Heart right ventricle (tissue), 16 donors: ENCODE results near the gene C1QTNF5. TPM values are rescaled to one million over a fixed set of nuclear protein-coding genes. Genes with fewer than 3 reads are reported as not detected.
"Not testable (repeated sequence)": the region's sequence is repeated elsewhere in the genome, so short reads cannot be mapped to it uniquely, and the experiment has no call there.

Experiments used
- ATAC-seq, 8 donors: fragments of 200-7000 bp; cut with Tn5 transposase; one replicate each; pipeline ENCODE4 v1.9.1; 2020; ENCODE audit warnings: mild to moderate bottlenecking in 8 of 8, moderate library complexity in 8 of 8, moderate number of reproducible peaks in 1 of 8
- DNase-seq, 2 donors: peaks; one replicate each; pipeline ENCODE4 v3.0.0-alpha.2; 2020
- H3K27ac ChIP-seq, 10 donors: fragments of 200-600 bp; sonication (generic) in 2 of 10; one replicate each; pipeline versions ENCODE4 v1.5.0 to v1.8.0; 2020 to 2022; ENCODE audit warnings: mild to moderate bottlenecking in 3 of 10
- H3K27me3 ChIP-seq, 7 donors: fragments of 200-600 bp; one replicate each; pipeline ENCODE4 v1.8.0; 2021 to 2022; ENCODE audit warnings: mild to moderate bottlenecking in 2 of 7
- H3K36me3 ChIP-seq, 9 donors: fragments of 200-600 bp; sonication (generic) in 1 of 9; one replicate each; pipeline versions ENCODE4 v1.5.0 to v1.8.0; 2020 to 2022; ENCODE audit warnings: mild to moderate bottlenecking in 2 of 9
- H3K4me1 ChIP-seq, 9 donors: fragments of 200-600 bp; sonication (generic) in 1 of 9; one replicate each; pipeline versions ENCODE4 v1.5.0 to v1.8.0; 2020 to 2022; ENCODE audit warnings: mild to moderate bottlenecking in 4 of 9
- H3K4me3 ChIP-seq, 10 donors: fragments of 200-600 bp; sonication (generic) in 2 of 10; one replicate each; pipeline versions ENCODE4 v1.5.0 to v1.8.0; 2020 to 2022; ENCODE audit warnings: mild to moderate bottlenecking in 7 of 10, moderate library complexity in 2 of 10
- H3K9me3 ChIP-seq, 11 donors: fragments of 200-600 bp in 10 of 11; sonication (generic) in 2 of 11; one replicate each; pipeline versions ENCODE4 v1.5.0 to v1.8.0; 2013 to 2022; ENCODE audit warnings: mild to moderate bottlenecking in 2 of 11, control low read depth in 1 of 11, moderate library complexity in 1 of 11
- WGBS, 2 donors: extraction: QIAGEN DNeasy Blood & Tissue Kit; methylation state at CpG; one replicate each; pipeline ENCODE4 v1.1.7; 2013; ENCODE audit warnings: inconsistent platforms in 1 of 2; 5-methylcytosine and 5-hydroxymethylcytosine counted together
- intact Hi-C, 10 donors: fragments of 100-400 bp; cut with DNase I; formaldehyde crosslinking; loops; one replicate each; pipeline versions ENCODE4 v1.11.1 to v1.14.2; 2022
- polyA plus RNA-seq, 2 donors: library from polyadenylated mRNA; stranded (reverse); fragments of 200-250 nt; gene quantifications; one replicate each; pipeline ENCODE4 v1.2.3, GENCODE V29; 2013
- total RNA-seq, 10 donors: library from RNA; stranded (reverse); fragmentation: NEBNext Ultra II Directional in 3 of 10; extraction: Animal tissue kit (Norgen Biotek cat#: 25700) in 3 of 10; gene quantifications; one replicate each; pipeline versions ENCODE4 v1.2.1 to v1.2.4, GENCODE V29; 2021 to 2023
- TF ChIP-seq, protein P1 (sequence below), 9 donors: fragments of 200-600 bp; sonication (generic) in 2 of 9; IDR thresholded peaks; one replicate each; pipeline versions ENCODE4 v1.5.0 to v1.8.0; 2021 to 2022; ENCODE audit warnings: antibody characterized with exemption in 9 of 9, mild to moderate bottlenecking in 5 of 9, moderate library complexity in 1 of 9
- donor health status: Arrhythmogenic right ventricular cardiomyopathy.
- donor health status: ischemic (EF 13 %, LVEDD 7.1; RV severe dilation, severe dysfunction).
- donor health status: healthy with polysubstance abuse.
- donor health status: DM: no; HTN: yes; CAD: no.
- donor health status: DM: no; HTN: no; CAD: no.
- donor health status: ischemic (EF 25% LVEDD 6.9; RV normal size, moderate dysfunction).
- donor health status: ischemic (EF 25% LVEDD 5.7; RV mildly dilated, moderate dysfunction).
- donor health status: healthy.
- donor health status: DM: yes; HTN: yes; CAD: no.
- donor health status: Ischemic cardiomyopathy.
- donor health status: ischemic (EF 35%, LVEDD 5.7; RV mildly dilated, moderate dysfunction).
- donor health status: nonischemic (EF 11% LVEDD 7.7; RV severe dilation, severe dysfunction).
- donor health status: DM: yes; HTN: yes; CAD: no.
- donor health status: PGD.
- donor health status: ischemic (EF 29% LVEDD 5.4; RV normal size, mild dysfunction).
- donor health status: nonischemic (EF 23%, LVEDD 6.1; RV moderate dilation, normal function).

The C1QTNF5 gene
- total and polyA plus RNA-seq, 12 donors = 11.4 to 35.7 (median 21.8) TPM

DNA sequence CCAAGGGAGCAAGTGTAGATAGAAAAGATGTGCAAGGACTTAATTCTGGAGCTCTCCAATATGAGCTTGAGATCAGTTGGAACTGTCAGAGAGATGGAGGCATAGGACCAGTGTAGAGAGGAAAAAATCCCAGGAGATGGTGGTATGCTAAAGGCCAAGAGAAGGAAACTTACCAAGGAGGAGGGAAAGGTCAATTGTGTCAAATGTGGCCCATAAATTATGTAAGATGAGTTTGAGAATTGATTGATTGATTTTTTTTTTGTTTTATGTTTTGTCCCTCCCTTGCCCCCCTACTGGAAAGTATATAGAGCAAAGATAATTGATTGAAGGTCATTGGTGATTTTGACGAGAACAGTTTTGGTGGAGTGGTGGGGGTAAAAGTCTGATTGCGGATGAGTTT lies 43.6 kb upstream of the C1QTNF5 start:
- intact Hi-C loops = loop anchor here in 6 of 10 donors (5.0 to 10.0 kb wide), 3 partner anchors 42 to 90 kb away; partner anchors contain the start of gene C1QTNF5 (in 1 of the 6)
- ATAC-seq = no peak
- no peak for DNase-seq
- Histone ChIP-seq H3K4me3 (no peak overlapping the region), H3K9me3 (no peaks in the 10 kb centered on the region), H3K27ac (no peak overlapping the region), H3K4me1 (peaks cover 6 to 26% (median 17%) of the 10 kb centered on the region in 9 donors), H3K27me3 (peaks cover 0 to 4% (median 0%) of the 10 kb centered on the region in 7 donors), H3K36me3 (no peaks in the 10 kb centered on the region)
- TF ChIP-seq, protein P1, sequence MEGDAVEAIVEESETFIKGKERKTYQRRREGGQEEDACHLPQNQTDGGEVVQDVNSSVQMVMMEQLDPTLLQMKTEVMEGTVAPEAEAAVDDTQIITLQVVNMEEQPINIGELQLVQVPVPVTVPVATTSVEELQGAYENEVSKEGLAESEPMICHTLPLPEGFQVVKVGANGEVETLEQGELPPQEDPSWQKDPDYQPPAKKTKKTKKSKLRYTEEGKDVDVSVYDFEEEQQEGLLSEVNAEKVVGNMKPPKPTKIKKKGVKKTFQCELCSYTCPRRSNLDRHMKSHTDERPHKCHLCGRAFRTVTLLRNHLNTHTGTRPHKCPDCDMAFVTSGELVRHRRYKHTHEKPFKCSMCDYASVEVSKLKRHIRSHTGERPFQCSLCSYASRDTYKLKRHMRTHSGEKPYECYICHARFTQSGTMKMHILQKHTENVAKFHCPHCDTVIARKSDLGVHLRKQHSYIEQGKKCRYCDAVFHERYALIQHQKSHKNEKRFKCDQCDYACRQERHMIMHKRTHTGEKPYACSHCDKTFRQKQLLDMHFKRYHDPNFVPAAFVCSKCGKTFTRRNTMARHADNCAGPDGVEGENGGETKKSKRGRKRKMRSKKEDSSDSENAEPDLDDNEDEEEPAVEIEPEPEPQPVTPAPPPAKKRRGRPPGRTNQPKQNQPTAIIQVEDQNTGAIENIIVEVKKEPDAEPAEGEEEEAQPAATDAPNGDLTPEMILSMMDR (IDR thresholded peaks at IDR 0.05) = no peak
- WGBS, 2 donors = 91 to 93% methylated on average over 2 of the region's 2 CpGs

DNA sequence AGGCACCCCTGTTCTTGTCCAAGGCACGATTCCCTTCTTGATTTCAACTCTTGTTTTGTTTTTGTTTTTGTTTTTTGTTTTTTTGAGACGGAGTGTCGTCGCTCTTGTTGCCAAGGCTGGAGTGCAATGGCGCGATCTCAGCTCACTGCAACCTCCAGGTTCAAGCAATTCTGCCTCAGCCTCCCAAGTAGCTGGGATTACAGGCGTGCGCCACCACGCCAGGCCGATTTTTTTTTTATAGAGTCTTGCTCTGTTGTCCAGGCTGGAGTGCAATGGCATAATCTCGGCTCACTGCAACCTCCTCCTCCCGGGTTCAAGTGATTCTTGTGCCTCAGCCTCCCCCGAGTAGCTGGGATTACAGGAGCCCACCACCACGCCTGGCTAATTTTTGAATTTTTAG lies 41.8 kb upstream of the C1QTNF5 start:
- H3K4me1 ChIP-seq = peaks cover 6 to 29% (median 19%) of the 10 kb centered on the region in 9 donors
- intact Hi-C loops = loop anchor here in 6 of 10 donors (5.0 to 10.0 kb wide), 3 partner anchors 40 to 92 kb away; partner anchors contain the start of gene C1QTNF5 (in 1 of the 6)
- H3K27ac ChIP-seq, H3K4me3 ChIP-seq, ATAC-seq, DNase-seq, H3K9me3 ChIP-seq, H3K27me3 ChIP-seq, H3K36me3 ChIP-seq: not testable (repeated sequence)
- 87 to 89% methylated on average over 14 of the region's 14 CpGs for WGBS, 2 donors

DNA sequence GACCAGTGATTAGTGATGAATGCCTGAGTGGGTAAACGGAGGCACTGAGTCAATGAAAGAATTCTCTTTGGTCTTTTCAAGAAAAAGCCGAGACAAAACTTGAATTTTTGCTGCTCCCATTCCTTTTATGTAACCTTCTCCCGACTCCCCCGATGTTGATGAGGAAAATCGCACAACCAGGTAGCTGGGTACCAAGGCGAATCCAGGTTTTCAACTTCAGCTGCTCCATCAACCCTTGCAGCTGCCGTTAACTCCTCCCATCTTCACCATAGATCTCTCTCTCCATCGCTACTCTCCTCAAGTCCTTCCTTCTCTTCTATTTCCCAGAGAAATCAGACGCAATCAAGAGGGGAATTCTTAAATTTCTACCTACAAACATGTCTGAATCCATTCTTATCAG lies 41.4 kb upstream of the C1QTNF5 start:
- intact Hi-C loops = loop anchor here in 6 of 10 donors (5.0 to 10.0 kb wide), 3 partner anchors 40 to 93 kb away; partner anchors contain the start of gene C1QTNF5 (in 1 of the 6)
- Histone ChIP-seq H3K4me1 (peaks cover 6 to 32% (median 22%) of the 10 kb centered on the region in 9 donors), H3K9me3 (no peaks in the 10 kb centered on the region), H3K27me3 (peaks cover 0 to 4% (median 0%) of the 10 kb centered on the region in 7 donors), H3K27ac (peak overlapping the region in 2 of 10 donors; percentile 6 to 80), H3K36me3 (no peaks in the 10 kb centered on the region), H3K4me3 (peak overlapping the region in 9 of 10 donors; percentile 34 to 66 (median 54))
- DNase-seq (no peak), ATAC-seq (no peak)
- TF ChIP-seq, protein P1 (IDR thresholded peaks at IDR 0.05) = no peak
- WGBS, 2 donors = 9 to 11% methylated on average over 9 of the region's 9 CpGs

DNA sequence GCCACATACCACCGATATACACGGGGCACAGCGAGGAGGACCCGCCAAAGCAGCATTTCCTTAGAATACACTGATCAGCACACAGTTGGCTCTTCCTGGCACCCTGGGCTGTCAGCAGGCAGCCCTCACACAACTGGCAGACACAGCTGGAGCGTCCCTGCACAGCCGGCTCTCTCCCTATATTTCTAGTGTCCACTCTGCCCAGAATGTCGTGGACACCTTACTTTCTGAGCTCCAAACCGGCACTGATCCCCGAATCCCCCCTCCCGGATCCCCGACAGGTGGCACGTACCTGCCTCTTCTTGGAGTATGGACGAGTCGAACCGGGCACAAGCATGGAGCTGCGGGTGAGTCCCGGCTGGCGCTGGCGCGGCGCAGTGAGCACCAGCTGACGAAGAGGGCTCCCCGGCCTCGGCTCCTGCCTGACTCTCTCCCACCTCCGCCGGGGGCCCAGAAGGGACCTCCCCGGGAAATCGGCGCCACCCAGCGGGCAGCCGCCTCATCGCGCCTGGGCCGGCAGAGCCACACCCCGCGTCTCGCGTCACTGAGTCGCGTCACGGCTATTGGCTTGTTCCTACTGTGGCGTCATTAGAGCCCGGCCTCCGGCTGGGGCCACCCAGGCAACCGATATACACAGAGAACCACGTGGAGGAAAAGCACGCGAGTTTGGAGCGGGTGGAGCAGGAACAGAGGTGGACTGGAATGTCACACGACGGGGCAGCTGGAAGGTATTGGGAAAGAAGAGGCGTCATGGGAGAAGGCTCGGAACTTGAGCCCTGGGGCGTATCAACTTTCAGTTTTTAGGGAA lies 40.7 kb upstream of the C1QTNF5 start, which contains the start of gene USP2:
Gene USP2, minus strand, starts transcription at position 510 of the 808 bp plus-strand sequence. CDS start 8,210 bp downstream, outside the sequence.
- Histone ChIP-seq H3K9me3 (no peaks in the 10 kb centered on the region), H3K27ac (peak within 1 kb of the TSS in 9 of 10 donors; percentile 62 to 83 (median 73)), H3K27me3 (peaks cover 0 to 4% (median 0%) of the 10 kb centered on the region in 7 donors), H3K36me3 (no peaks in the 10 kb centered on the region), H3K4me1 (peaks cover 9 to 40% (median 28%) of the 10 kb centered on the region in 9 donors), H3K4me3 (peak within 1 kb of the TSS; percentile 5 to 66 (median 52))
- TF ChIP-seq, protein P1 (IDR thresholded peaks at IDR 0.05) = peak; percentile 78 to 99 (median 94)
- DNase-seq (peak; percentile 95 to 97), ATAC-seq (peak; percentile 87 to 98 (median 94))
- WGBS, 2 donors = 0 to 1% methylated on average over 54 of the region's 54 CpGs
- intact Hi-C loops = loop anchor here in 6 of 10 donors (2.0 to 10.0 kb wide), 4 partner anchors 25 to 93 kb away; partner anchors contain the start of gene C1QTNF5 (in 1 of the 6)
